GM12892 (cell line): ENCODE data around the gene ACTL7A.

Experiments used
- POLR2A ChIP-seq: IDR thresholded peaks from 2 replicates; pipeline ENCODE4 v1.6.1; 2011; ENCODE audit warnings: low read depth, low read length, control low read depth
- POLR2AphosphoS5 ChIP-seq: IDR thresholded peaks from 2 replicates; pipeline ENCODE4 v1.6.1; 2011; ENCODE audit warnings: low read depth, low read length, control low read depth

DNA sequence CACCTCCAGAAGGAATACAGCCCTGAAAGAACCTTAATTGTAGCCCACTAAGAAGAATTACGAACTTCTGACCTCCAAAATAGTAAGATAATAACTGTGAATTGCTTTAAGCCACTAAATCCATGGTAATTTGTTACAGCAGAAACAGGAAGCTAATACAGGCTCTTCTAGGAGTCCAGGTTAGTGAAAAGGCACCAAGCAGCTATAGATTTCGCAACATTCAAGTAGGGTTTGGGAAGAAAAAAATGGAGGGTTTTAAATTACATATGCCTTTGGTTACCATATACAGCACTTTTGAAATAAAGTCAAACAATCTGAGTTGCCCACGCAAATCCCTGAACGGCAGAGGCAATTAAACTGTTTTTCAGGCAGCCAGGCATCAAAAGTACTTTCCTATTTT, 1.7 kb upstream of the ACTL7A start:
- no peak for TF ChIP-seq POLR2AphosphoS5
- TF ChIP-seq POLR2A: no peak
